Stimulated activated CD4-positive, alpha-beta T cell treated with anti-CD3 and anti-CD28 coated beads, Interleukin-4, amount 100 ng/mL, for 1 hour (primary cell): ENCODE results near the gene MRLN.
"Not testable (repeated sequence)": the region's sequence is repeated elsewhere in the genome, so short reads cannot be mapped to it uniquely, and the experiment has no call there.

ENCODE experiments used
- DNase-seq: peaks from one replicate; pipeline ENCODE4 v3.0.0-alpha.2; 2020

The MRLN gene

GRCh38 chr10:59744762-59745161 is 8.5 kb downstream of the MRLN start:
- not testable (repeated sequence) for DNase-seq

GRCh38 chr10:59744156-59744555 is 9.1 kb downstream of the MRLN start:
- not testable (repeated sequence) for DNase-seq

- no peak for DNase-seq
These were observed 11.7 kb downstream of the MRLN start for GRCh38 chr10:59741583-59741982.

- no peak for DNase-seq
These were observed 12.2 kb downstream of the MRLN start for GRCh38 chr10:59741048-59741447.

- no peak for DNase-seq
These were observed 16.5 kb downstream of the MRLN start for GRCh38 chr10:59736749-59737148.

GRCh38 chr10:59735296-59735695 is 18.0 kb downstream of the MRLN start:
- DNase-seq: no peak

GRCh38 chr10:59734014-59734462 is 19.2 kb downstream of the MRLN start:
- DNase-seq: no peak

GRCh38 chr10:59733321-59734013 is 19.8 kb downstream of the MRLN start:
- not testable (repeated sequence) for DNase-seq

- not testable (repeated sequence) for DNase-seq
These were observed 20.4 kb downstream of the MRLN start for GRCh38 chr10:59732849-59733248.

GRCh38 chr10:59729167-59729566 is 24.1 kb downstream of the MRLN start:
- not testable (repeated sequence) for DNase-seq

- no peak for DNase-seq
These were observed 28.9 kb downstream of the MRLN start for GRCh38 chr10:59724098-59724938.

GRCh38 chr10:59720377-59720776 is 32.9 kb downstream of the MRLN start:
- DNase-seq: no peak

- no peak for DNase-seq
These were observed 33.9 kb downstream of the MRLN start for GRCh38 chr10:59719374-59719773.

GRCh38 chr10:59718257-59718656 is 35.0 kb downstream of the MRLN start:
- no peak for DNase-seq

GRCh38 chr10:59713196-59713821 is 39.9 kb downstream of the MRLN start:
- DNase-seq: no peak

GRCh38 chr10:59711871-59712494 is 41.3 kb downstream of the MRLN start:
- no peak for DNase-seq

GRCh38 chr10:59709395-59710125 is 43.7 kb downstream of the MRLN start, which contains the start of gene SLC16A9:
TSS of gene SLC16A9 (minus strand) at chr10:59709850. CDS start at chr10:59684291, 25,559 bp downstream.
- peak; percentile 46 for DNase-seq

GRCh38 chr10:59708816-59709394 is 44.4 kb downstream of the MRLN start:
- DNase-seq: no peak

GRCh38 chr10:59706851-59707797 is 46.1 kb downstream of the MRLN start:
- DNase-seq: no peak

- no peak for DNase-seq
These were observed 47.3 kb downstream of the MRLN start for GRCh38 chr10:59705931-59706330.

GRCh38 chr10:59704630-59705029 is 48.6 kb downstream of the MRLN start:
- DNase-seq: no peak
